Smooth muscle cell (in vitro differentiated cells): ENCODE measurements around the gene MYLK3. TPM values are rescaled to one million over a fixed set of nuclear protein-coding genes. Genes with fewer than 3 reads are reported as not detected.
A peak's percentile ranks its signal among the peaks of the same experiment; 100 is the strongest.

Source experiments
- DNase-seq: peaks from one replicate; lab custom pipeline; 2025; ENCODE audit not compliant: unreplicated experiment; lab: John Stamatoyannopoulos, UW
- H2AFZ ChIP-seq: fragments of 200-600 bp; sonication (generic); 2 replicates; pipeline ENCODE4 v1.6.0; 2016; ENCODE audit warnings: antibody characterized with exemption, low read depth, mild to moderate bottlenecking
- H3F3A ChIP-seq: fragments of 200-600 bp; sonication (generic); 2 replicates; pipeline ENCODE4 v1.6.0; 2017; ENCODE audit warnings: antibody characterized with exemption, low read depth
- H3K27ac ChIP-seq: fragments of 200-600 bp; sonication (generic); 2 replicates; pipeline ENCODE4 v1.5.1; 2016; ENCODE audit warnings: low read depth, mild to moderate bottlenecking
- H3K27me3 ChIP-seq: fragments of 200-600 bp; sonication (generic); 2 replicates; pipeline ENCODE4 v1.6.1; 2016; ENCODE audit warnings: low read depth, mild to moderate bottlenecking
- H3K36me3 ChIP-seq: fragments of 200-600 bp; sonication (generic); 2 replicates; pipeline ENCODE4 v1.5.1; 2016; ENCODE audit warnings: low read depth
- H3K4me1 ChIP-seq: fragments of 200-600 bp; sonication (generic); 2 replicates; pipeline ENCODE4 v1.5.1; 2016; ENCODE audit warnings: low read depth
- H3K4me2 ChIP-seq: fragments of 200-600 bp; sonication (generic); 2 replicates; pipeline ENCODE4 v1.6.0; 2016; ENCODE audit warnings: mild to moderate bottlenecking
- H3K4me3 ChIP-seq: fragments of 200-600 bp; sonication (generic); 2 replicates; pipeline ENCODE4 v1.5.1; 2016; ENCODE audit warnings: mild to moderate bottlenecking
- H3K79me2 ChIP-seq: fragments of 200-600 bp; sonication (generic); 2 replicates; pipeline ENCODE4 v1.6.0; 2016; ENCODE audit warnings: low read depth, mild to moderate bottlenecking
- H3K9ac ChIP-seq: fragments of 200-600 bp; sonication (generic); 2 replicates; pipeline ENCODE4 v1.6.0; 2016; ENCODE audit warnings: low read depth
- H3K9me3 ChIP-seq: fragments of 200-600 bp; sonication (generic); replicated peaks from 2 replicates; pipeline ENCODE4 v1.5.1; 2016; ENCODE audit warnings: low read depth
- H4K20me1 ChIP-seq: fragments of 200-600 bp; sonication (generic); 2 replicates; pipeline ENCODE4 v1.6.0; 2016; ENCODE audit warnings: low read depth
- CTCF ChIP-seq: fragments of 200-600 bp; sonication (generic); IDR thresholded peaks from 2 replicates; pipeline ENCODE4 v1.5.1; 2017; ENCODE audit warnings: borderline replicate concordance, mild to moderate bottlenecking, antibody characterized with exemption; ENCODE audit not compliant: insufficient read depth, poor library complexity, severe bottlenecking
- WGBS: methylation state at CpG from one replicate; pipeline ENCODE4 v1.1.7; 2016; ENCODE audit warnings: low lambda C conversion rate; 5-methylcytosine and 5-hydroxymethylcytosine counted together
- polyA plus RNA-seq: library from polyadenylated mRNA; unstranded; fragments of >200 nt; fragmentation: Nextera tagmentation; extraction: Ambion mirVana; gene quantifications from 2 replicates; pipeline ENCODE4 v1.2.1, GENCODE V29; 2016
- total RNA-seq: library from RNA; depleted of rRNA; stranded (reverse); fragments of >200 nt; gene quantifications from 2 replicates; pipeline ENCODE4 v1.2.3, GENCODE V29; 2014

MYLK3 gene
- total and polyA plus RNA-seq, 2 experiments from 2014 or later: 0.22 to 0.33 TPM

DNA sequence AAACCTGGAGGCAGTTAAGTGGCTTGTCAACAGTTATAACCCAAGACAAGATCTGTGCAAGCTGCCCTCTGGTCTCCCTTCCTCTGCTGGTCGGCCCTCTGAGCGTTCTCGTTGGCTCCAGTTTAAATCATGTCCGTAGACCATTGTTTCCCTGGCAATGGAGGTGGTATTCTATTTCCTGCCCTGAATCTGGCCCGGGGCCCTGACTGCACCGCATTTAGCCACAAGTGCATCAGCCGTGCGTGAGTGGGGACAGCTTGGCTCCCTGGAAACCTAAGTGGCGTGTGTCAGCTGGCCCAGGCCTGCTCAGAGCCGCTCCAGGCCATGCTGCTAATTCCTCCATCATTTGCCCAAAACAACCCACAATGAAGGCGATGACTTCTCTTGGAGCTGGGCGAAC is 15.0 kb upstream of the MYLK3 start:
- no peak overlapping the region for H3K4me2 ChIP-seq
- H3K27me3 ChIP-seq: no peaks in the 10 kb centered on the region
- 61% methylated on average over 12 of the region's 12 CpGs for WGBS
- no peak for TF ChIP-seq CTCF
- no peaks in the 10 kb centered on the region for H3K4me1 ChIP-seq
- no peaks in the 10 kb centered on the region for H3K79me2 ChIP-seq
- no peak overlapping the region for H3K4me3 ChIP-seq
- no peak for DNase-seq
- no peak overlapping the region for H2AFZ ChIP-seq
- no peak overlapping the region for H3K27ac ChIP-seq
- H3F3A ChIP-seq: no peaks in the 10 kb centered on the region
- no peaks in the 10 kb centered on the region for H3K9me3 ChIP-seq
- H4K20me1 ChIP-seq: no peaks in the 10 kb centered on the region
- H3K9ac ChIP-seq: no peak overlapping the region
- no peaks in the 10 kb centered on the region for H3K36me3 ChIP-seq

GRCh38 chr16:46762583-46762982 is 14.4 kb upstream of the MYLK3 start:
- Histone ChIP-seq H4K20me1 (no peaks in the 10 kb centered on the region), H3K27me3 (no peaks in the 10 kb centered on the region), H3K9me3 (no peaks in the 10 kb centered on the region), H3F3A (no peaks in the 10 kb centered on the region), H3K4me2 (no peak overlapping the region), H3K4me1 (peaks cover 4% of the 10 kb centered on the region), H3K4me3 (no peak overlapping the region), H2AFZ (no peak overlapping the region), H3K79me2 (no peaks in the 10 kb centered on the region), H3K27ac (no peak overlapping the region), H3K36me3 (no peaks in the 10 kb centered on the region), H3K9ac (no peak overlapping the region)
- 74% methylated on average over 3 of the region's 3 CpGs for WGBS
- DNase-seq: no peak
- TF ChIP-seq CTCF: no peak

GRCh38 chr16:46759309-46759708 is 11.2 kb upstream of the MYLK3 start:
- DNase-seq: no peak
- H2AFZ ChIP-seq: no peak overlapping the region
- no peak overlapping the region for H3K4me2 ChIP-seq
- H3K27ac ChIP-seq: no peak overlapping the region
- H3K9ac ChIP-seq: no peak overlapping the region
- H3K79me2 ChIP-seq: no peaks in the 10 kb centered on the region
- H3K4me1 ChIP-seq: peaks cover 6% of the 10 kb centered on the region
- no peak for TF ChIP-seq CTCF
- H3K27me3 ChIP-seq: no peaks in the 10 kb centered on the region
- H3K4me3 ChIP-seq: no peak overlapping the region
- no peaks in the 10 kb centered on the region for H3K36me3 ChIP-seq
- no peaks in the 10 kb centered on the region for H3K9me3 ChIP-seq
- 98% methylated on average over 5 of the region's 5 CpGs for WGBS
- no peaks in the 10 kb centered on the region for H3F3A ChIP-seq
- H4K20me1 ChIP-seq: no peaks in the 10 kb centered on the region

GRCh38 chr16:46757339-46758050 is 9.4 kb upstream of the MYLK3 start:
- 48% methylated on average over 21 of the region's 21 CpGs for WGBS
- H3K79me2 ChIP-seq: no peaks in the 10 kb centered on the region
- no peak overlapping the region for H3K27ac ChIP-seq
- no peaks in the 10 kb centered on the region for H4K20me1 ChIP-seq
- H3K4me3 ChIP-seq: no peak overlapping the region
- TF ChIP-seq CTCF: no peak
- no peak overlapping the region for H3K9ac ChIP-seq
- no peaks in the 10 kb centered on the region for H3K27me3 ChIP-seq
- H3F3A ChIP-seq: no peaks in the 10 kb centered on the region
- H3K4me2 ChIP-seq: peak overlapping the region; percentile 25
- no peaks in the 10 kb centered on the region for H3K36me3 ChIP-seq
- peaks cover 6% of the 10 kb centered on the region for H3K4me1 ChIP-seq
- no peak for DNase-seq
- H3K9me3 ChIP-seq: no peaks in the 10 kb centered on the region
- peak overlapping the region; percentile 24 for H2AFZ ChIP-seq
